Measurements from ENCODE around the gene SCRT2.

The SCRT2 gene

DNA sequence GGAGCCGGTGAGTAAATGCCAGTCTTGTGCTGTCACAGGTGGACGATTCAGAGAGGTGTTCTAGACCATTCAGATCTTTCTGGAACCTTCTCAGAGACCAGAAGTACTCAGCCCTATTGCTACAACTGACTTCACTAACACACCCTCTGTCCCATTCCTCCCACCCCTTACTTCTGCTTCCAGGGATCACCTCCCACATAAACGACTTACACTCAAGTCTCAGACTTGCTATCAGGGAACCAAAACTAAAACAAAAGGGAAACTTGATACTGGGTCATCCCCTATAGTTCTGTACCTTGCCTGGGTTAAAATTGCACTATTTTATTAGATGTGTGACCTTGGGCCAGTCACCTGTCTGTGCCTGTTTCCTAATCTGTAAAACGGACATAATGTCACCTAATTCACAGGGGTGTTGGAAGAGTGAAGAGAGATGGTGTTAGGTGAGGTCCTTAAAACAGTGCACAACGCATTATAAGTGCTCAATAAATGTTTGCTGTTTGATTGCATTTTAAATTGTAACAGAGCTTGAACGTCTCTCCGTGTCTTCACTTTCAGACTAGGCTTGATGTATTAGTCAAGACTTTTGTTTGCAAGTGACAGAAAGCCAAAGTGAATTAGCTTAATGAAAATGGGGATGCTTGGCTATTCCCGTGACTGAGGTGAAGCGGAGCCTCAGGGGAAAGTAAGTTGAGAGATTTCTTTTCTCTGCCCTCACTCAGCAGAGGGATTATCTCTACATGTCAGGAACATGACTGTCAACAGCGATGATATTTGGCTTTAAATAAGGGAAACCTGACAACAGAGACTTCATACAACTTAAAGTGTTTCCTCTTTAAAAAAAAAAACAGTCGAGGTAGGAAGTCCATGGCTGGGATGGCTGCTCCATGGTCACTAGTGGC lies 19.6 kb downstream of the SCRT2 start:
- no peak for DNase-seq
- Histone ChIP-seq H3K4me3 (ENCODE audit: low read depth, low read length) (no peak overlapping the region), H3K27me3 (replicated peaks) (peaks cover 2% of the 10 kb centered on the region), H3K36me3 (replicated peaks) (no peaks in the 10 kb centered on the region), H3K27ac (no peak overlapping the region)
- in situ Hi-C loops (cut with HindIII; ENCODE audit: low pct_ligation_motif_present, low sequenced_read_pairs) = no loop called here
- TF ChIP-seq, protein P1, sequence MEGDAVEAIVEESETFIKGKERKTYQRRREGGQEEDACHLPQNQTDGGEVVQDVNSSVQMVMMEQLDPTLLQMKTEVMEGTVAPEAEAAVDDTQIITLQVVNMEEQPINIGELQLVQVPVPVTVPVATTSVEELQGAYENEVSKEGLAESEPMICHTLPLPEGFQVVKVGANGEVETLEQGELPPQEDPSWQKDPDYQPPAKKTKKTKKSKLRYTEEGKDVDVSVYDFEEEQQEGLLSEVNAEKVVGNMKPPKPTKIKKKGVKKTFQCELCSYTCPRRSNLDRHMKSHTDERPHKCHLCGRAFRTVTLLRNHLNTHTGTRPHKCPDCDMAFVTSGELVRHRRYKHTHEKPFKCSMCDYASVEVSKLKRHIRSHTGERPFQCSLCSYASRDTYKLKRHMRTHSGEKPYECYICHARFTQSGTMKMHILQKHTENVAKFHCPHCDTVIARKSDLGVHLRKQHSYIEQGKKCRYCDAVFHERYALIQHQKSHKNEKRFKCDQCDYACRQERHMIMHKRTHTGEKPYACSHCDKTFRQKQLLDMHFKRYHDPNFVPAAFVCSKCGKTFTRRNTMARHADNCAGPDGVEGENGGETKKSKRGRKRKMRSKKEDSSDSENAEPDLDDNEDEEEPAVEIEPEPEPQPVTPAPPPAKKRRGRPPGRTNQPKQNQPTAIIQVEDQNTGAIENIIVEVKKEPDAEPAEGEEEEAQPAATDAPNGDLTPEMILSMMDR (IDR thresholded peaks at IDR 0.05; ENCODE audit: low read depth, low read length, missing control alignments) = no peak

DNA sequence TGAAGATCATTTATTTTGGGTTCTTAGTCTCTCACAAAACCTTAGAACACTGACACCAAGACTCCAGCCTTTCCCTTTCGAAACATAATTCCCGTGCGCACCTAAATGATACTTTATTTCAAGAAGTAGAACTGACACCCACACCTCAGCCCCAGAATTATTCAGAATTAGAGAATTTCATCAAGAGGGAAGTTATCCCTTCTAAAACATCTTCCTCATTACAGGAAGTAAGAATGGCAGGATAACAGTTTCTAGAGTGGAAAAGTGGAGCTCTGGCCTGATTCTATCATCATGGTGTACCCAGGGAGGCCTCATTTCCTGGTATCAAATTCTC lies 21.2 kb downstream of the SCRT2 start:
- in situ Hi-C loops (cut with HindIII; ENCODE audit: low pct_ligation_motif_present, low sequenced_read_pairs) = no loop called here
- H3K27ac ChIP-seq = no peak overlapping the region
- H3K4me3 ChIP-seq (ENCODE audit: low read depth, low read length) = no peak overlapping the region
- peaks cover 11% of the 10 kb centered on the region for H3K36me3 ChIP-seq (replicated peaks)
- no peak for DNase-seq
- no peaks in the 10 kb centered on the region for H3K27me3 ChIP-seq (replicated peaks)
- TF ChIP-seq, protein P1 (IDR thresholded peaks at IDR 0.05; ENCODE audit: low read depth, low read length, missing control alignments) = no peak

GRCh38 chr20:653590-654416 lies 21.8 kb downstream of the SCRT2 start:
- in situ Hi-C loops (cut with HindIII; ENCODE audit: low pct_ligation_motif_present, low sequenced_read_pairs) = no loop called here
- no peak for DNase-seq
- Histone ChIP-seq H3K27me3 (replicated peaks) (no peaks in the 10 kb centered on the region), H3K36me3 (replicated peaks) (peaks cover 13% of the 10 kb centered on the region), H3K27ac (peak overlapping the region; percentile 97), H3K4me3 (ENCODE audit: low read depth, low read length) (peak overlapping the region; percentile 86)
- TF ChIP-seq, protein P1 (IDR thresholded peaks at IDR 0.05; ENCODE audit: low read depth, low read length, missing control alignments) = no peak

- no peaks in the 10 kb centered on the region for H3K27me3 ChIP-seq (replicated peaks)
- TF ChIP-seq, protein P1 (IDR thresholded peaks at IDR 0.05; ENCODE audit: low read depth, low read length, missing control alignments) = peak; percentile 39
- peak within 1 kb of the TSS; percentile 86 for H3K4me3 ChIP-seq (ENCODE audit: low read depth, low read length)
- peaks cover 20% of the 10 kb centered on the region for H3K36me3 ChIP-seq (replicated peaks)
- DNase-seq = peak; percentile 80
- in situ Hi-C loops (cut with HindIII; ENCODE audit: low pct_ligation_motif_present, low sequenced_read_pairs) = no loop called here
- H3K27ac ChIP-seq = peak within 1 kb of the TSS; percentile 97
These were observed 22.5 kb downstream of the SCRT2 start, which contains the start of gene SRXN1 for GRCh38 chr20:653110-653589. Gene SRXN1, minus strand, starts transcription at chr20:653200. Its CDS starts 15 bp downstream, at chr20:653185.

DNA sequence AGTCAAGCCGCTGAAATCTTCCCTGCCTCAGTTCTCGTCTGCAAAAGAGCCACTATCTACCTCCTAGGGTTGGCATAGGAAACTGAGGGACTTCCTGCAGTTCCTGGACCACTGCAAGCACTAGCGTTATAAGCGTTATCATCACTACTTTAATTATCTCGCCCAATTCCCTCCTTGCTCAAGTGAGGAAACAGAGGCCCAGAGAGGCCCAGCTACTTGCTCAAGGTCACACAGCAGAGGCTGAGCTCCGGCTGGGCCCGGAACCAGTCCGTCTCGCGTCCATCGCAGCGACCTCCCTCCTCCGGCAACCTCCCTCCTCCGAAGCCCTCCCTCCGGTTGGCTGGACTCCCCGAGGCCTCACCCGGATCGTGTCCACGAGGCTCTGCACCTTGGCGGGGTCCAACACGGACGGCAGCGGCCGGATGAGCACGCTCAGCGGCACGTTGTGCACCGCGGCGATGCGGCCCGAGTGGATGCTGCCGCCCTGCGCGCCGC lies 22.9 kb downstream of the SCRT2 start:
- DNase-seq = peak; percentile 25
- Histone ChIP-seq H3K4me3 (ENCODE audit: low read depth, low read length) (peak overlapping the region; percentile 86), H3K27me3 (replicated peaks) (no peaks in the 10 kb centered on the region), H3K27ac (peak overlapping the region; percentile 97), H3K36me3 (replicated peaks) (peaks cover 25% of the 10 kb centered on the region)
- in situ Hi-C loops (cut with HindIII; ENCODE audit: low pct_ligation_motif_present, low sequenced_read_pairs) = no loop called here
- TF ChIP-seq, protein P1 (IDR thresholded peaks at IDR 0.05; ENCODE audit: low read depth, low read length, missing control alignments) = no peak

All from brain microvascular endothelial cell (primary cell).